ACHN (cell line): Measurements from ENCODE around the gene PTAFR.

ENCODE experiments used
- DNase-seq: peaks from one replicate; pipeline ENCODE4 v3.0.0-alpha.2; 2015
- in situ Hi-C: cut with HindIII; loops from 2 replicates; pipeline ENCODE4 v1.10.0; 2017; ENCODE audit warnings: low sequenced_read_pairs, low pct_ligation_motif_present, low pct_unique_long_range_greater_than_20kb

PTAFR gene

DNA sequence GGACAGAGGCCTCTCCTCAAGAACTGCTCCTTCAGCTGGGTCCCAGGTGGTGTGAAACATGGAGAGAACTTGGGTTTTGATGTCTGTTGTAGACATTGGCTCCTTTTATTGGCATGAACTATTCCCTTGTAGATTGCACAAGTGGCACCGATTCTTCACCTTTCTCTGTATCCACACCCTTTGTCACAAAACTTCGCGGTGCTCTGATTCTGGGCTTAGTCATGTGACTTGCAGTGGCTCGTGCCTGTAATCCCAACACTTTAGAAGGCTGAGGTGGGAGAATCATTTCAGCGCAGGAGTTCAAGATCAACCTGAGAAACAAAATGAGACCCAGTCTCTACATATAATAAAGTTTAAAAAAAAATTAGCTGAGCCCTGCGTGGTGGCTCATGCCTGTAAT, 45.6 kb downstream of the PTAFR start:
- in situ Hi-C loops = no loop called here
- no peak for DNase-seq

DNA sequence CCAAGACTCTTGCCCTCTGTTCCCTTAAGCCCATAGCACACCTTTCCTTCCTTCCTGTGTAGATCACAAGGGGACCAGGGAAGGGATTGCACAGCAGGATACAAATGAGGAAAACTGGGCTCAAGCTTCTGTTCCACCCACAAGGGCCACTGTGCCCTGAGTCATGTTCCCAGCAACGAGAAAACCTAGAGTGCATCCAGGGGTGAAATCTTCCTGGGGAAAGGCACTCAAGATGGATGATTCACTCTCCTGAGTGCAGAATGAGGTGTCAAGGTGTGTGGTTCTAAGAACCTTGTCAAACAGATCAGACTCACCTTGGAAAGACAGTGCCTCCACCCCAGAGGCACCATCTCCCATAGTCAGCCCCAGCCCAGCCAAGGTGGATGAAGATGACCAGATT, 47.3 kb downstream of the PTAFR start:
- peak; percentile 74 for DNase-seq
- in situ Hi-C loops = no loop called here

DNA sequence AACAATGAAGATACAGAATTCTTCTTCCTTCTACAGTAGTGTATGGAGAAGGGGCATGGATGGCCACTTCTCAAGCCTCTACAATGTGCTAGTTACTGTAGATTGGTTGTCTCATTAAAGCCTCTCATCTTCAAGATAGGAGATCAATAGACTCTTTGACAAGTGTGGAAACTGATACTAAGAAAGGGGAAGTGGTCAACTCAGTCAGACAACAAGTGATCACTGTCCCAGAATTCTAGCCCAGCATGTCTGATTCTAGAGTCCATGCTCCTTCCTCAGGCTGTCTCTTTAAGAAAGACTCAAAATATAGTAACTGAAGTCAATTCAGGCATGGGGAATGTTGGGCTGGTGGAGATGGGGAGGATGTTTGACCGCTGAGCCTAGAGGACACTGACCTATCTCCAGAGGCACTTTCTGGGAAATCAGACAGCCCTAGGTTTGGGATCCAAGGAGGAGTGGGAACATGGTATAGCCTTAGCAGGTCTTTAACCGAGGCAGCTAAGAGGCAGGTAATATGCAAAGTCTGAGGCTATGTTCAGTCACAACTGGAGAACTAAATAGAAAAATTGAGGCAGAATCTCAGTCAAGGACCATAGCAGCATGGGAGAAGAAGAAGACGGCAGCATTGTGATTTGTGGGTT, 48.8 kb downstream of the PTAFR start:
- in situ Hi-C loops = no loop called here
- no peak for DNase-seq

DNA sequence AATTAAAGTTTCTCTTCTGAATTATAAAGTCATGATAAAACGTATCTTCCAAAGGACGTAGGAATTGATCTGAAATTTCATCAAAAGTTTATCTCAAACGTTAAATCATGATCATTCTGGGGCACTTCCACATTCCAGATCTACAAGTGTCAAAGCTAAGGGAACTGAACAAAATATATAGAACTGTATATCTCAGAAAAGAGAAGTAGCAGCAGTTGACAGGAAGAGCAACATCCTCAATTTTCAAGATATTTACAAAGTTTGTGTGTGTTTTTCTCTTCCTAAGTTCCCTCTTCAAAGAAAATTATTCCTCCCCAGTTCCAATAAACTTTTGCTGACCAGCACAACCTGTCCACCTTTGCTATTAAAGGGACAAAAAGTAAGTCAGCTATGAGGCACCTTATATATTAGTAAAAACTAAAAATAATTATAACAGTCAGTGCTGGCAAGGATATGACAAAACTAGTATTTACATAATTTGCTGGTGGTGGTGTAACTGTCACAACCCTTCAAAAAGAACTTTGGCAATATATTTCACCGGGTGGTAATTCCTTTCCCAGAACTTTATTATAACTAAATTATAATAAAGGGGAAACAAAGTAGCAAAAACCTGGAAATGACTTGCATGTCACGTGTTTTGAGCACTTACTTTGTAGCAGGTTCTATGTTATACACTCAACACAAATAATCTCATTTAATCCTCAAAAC, 49.6 kb downstream of the PTAFR start:
- DNase-seq = no peak
- in situ Hi-C loops = no loop called here

DNA sequence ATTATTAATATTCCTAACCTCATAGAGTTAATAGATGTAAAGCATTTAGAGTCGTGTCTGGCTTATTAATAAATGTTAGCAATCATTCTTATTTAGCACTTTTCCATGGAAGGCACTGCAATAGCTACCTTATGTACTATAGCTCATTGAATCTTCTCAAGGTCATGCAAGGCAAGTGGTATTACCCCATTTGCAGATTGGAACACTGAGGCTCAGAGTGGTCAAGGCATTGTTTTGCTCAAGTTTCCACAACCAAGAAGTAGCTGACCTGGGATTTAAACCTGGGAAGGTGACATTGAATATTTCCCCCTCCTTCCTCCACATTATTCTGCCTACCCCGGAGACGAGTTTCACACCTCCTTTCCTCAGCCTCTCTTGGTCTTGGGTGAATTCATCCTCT, 50.3 kb downstream of the PTAFR start:
- no peak for DNase-seq
- in situ Hi-C loops = no loop called here

DNA sequence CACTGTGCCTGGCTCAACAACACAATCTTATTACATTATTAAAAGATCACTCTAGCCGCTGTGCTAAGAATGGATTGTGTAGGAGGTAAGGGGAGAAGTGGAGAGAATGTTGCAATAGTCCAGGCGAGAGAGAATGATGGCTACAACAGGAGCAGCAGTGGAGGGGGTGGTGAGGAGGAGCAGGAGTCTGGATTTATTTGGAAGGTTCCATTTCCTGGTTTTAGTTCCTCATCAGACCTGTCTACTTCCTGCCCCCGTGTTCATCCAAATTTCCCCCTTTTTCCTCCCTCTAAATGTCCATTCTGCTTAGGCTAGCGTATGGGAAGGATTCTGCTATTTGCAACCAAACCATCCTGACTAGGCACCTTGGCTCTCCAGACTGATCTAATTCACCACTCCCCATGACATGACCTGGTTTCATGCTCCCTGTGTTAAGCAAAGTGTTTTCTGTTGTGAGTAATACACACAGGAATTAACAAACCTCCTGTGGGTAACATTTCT, 53.0 kb downstream of the PTAFR start:
- no peak for DNase-seq
- in situ Hi-C loops = no loop called here

DNA sequence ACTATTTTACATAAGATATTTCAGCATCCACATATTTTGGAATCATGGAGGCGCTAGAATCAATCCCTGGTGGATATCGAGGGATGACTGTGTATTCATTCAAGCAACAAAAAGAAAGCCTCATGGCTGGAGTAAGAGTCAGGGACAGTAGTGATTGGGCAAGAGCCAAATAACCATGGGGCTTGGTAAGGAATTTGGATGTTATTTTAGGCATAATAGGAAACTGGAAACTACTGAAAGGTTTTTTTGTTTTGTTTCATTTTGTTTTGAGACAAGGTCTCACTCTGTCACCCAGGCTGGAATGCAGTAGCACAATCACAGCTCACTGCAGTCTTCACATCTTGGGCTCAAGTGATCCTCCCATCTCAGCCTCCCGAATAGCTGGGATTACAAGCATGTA, 54.3 kb downstream of the PTAFR start:
- in situ Hi-C loops = no loop called here
- no peak for DNase-seq

DNA sequence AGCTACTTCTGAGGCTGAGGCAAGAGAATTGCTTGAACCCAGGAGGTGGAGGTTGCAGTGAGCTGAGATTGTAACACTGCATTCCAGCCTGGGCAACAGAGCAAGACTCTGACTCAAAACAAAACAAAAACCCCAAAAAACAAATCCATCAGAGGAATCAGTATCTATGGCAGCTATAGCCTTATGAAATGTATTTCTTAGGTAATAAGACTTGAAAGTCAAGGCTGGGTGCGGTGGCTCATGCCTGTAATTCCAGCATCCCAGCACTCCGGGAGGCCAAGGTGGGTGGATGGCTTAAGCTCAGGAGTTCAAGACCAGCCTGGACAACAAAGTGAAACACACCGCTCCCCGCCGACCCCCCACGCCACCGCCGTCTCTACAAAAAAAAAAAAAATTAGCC, 56.9 kb downstream of the PTAFR start:
- in situ Hi-C loops = no loop called here
- DNase-seq = no peak

DNA sequence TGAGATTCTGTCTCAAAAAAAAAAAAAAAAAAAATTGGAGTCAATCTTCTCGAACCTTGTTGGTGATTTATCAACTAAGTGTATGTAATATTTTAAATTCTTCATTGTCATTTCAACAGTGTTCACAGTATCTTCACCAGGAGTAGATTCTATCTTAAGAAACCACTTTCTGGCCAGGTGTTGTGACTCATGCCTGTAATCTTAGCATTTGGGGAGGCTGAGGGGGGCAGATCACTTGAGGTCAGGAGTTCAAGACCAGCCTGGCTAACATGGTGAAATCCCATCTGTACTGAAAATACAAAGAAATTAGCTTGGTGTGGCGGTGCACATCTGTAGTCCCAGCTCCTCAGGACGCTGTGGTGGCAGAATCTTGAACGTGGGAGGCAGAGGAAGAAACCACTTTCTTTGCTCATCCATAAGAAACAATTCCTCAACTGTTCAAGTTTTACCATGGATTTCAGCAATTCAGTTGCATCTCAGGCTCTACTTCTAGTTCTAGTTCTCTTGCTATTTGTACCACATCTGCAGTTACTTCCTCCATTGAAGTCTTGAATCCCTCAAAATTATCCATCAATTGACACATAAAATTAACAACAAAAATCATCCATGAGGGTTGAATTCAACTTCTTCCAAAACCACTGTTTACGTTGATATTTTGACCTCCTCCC, 57.7 kb downstream of the PTAFR start:
- in situ Hi-C loops = no loop called here
- DNase-seq = no peak

DNA sequence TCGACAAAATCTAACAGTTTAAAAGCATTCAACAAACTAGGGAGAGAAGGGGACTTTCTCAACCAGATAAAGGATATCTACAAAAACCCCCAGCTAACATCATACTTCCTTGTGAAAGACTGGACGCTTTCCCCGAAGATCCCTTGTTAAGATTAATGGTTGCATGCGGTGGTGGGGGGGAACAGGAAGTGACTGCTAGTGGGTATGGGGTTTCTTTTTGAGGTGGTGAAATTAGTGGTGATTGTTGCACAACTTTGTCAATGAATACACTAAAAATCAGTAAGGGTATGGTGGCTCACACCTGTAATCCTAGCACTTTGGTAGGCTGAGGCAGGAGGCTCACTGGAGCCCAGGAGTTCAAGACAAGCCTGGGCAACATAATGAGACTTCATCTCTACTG, 61.2 kb downstream of the PTAFR start:
- DNase-seq = no peak
- in situ Hi-C loops = no loop called here

DNA sequence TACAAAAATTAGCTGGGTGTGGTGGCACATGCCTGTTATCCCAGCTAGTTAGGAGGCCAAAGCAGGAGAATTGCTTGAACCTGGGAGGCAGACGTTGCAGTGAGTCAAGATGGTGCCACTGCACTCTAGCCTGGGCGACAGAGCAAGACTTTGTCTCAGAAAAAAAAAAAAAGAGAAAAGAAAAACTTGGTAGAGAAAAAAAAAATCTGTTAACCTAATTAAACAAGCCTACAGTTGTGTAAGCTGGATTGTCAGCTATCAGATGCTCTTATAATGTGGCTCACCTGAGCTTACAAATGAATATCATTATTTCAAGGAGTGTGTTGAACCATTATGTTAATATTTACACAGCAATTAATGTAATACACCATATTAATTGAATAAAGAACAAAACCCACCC, 61.6 kb downstream of the PTAFR start:
- in situ Hi-C loops = no loop called here
- DNase-seq = no peak

DNA sequence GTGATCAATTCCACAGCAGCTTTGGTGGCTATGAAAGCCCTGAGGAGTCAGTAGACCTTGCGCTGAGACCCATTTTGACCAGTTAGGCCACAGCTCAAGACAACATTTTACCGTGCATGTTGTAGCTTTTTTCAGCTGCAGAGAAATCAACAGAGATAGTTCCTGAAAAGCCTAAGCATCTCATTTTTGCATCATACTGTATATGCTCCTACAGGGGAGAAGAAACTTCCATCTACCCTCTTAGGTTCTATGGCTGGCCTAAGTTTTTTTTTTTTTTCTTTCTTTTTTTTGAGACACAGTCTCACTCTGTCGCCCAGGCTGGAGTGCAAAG, 63.3 kb downstream of the PTAFR start:
- DNase-seq = no peak
- in situ Hi-C loops = no loop called here

DNA sequence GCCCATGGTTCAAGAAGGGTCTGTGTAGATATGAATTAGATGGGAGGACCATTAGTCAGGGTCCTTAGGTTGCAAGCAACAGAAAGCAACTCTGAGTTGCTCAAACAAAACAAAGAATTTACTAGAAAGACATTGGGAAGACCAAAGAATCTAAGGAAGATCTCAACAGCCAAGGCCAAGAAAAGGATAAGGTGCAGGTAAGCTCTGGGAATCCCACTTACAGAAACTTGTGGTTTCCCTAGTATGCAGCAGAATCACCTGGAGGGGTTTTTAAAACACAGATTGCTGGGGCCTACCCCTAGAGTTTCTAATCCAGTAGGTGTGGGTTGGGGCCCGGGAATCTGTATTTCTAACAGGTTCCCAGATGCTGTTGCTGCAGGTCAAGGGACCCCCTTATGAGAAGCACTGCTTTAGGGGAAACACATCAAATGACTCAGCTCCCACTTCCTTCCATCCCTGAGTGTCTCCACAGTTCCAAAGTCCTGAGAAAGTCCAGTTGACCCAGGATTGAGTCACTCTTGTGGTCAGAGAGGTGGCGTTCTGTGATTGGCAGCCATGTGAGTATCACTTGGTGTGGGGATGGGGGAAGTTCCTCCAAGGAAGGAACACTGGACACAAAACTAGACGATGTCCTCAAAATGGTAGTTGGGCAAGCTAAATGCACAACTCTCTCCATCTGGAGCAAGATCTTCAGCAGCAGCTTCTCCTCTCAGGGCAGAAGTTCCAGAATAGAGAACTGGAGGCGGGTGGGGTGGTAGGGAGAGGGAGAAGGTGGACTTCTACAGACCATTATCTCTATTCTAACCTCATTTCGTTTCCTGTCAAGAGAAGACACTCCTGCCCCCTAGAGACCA, 63.9 kb downstream of the PTAFR start:
- peak; percentile 71 for DNase-seq
- in situ Hi-C loops = no loop called here

DNA sequence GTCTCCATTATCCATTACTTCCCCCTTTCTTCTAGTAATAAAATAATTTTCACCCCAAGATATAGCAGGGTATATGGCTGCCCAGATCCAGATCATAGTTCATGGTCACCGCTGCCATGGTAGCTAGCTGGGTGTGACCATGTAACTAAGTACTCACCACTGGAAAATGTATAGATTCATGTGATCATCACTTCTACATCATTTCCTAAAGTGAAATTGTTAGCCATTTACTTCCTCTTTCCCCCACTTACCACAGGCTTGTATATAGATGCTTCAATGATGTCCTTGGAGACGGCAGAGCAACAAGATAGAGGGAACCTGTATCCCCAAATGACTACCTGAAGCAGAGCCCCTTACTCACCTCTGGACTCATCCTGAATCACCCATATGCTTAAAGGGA, 65.3 kb downstream of the PTAFR start:
- in situ Hi-C loops = no loop called here
- no peak for DNase-seq

DNA sequence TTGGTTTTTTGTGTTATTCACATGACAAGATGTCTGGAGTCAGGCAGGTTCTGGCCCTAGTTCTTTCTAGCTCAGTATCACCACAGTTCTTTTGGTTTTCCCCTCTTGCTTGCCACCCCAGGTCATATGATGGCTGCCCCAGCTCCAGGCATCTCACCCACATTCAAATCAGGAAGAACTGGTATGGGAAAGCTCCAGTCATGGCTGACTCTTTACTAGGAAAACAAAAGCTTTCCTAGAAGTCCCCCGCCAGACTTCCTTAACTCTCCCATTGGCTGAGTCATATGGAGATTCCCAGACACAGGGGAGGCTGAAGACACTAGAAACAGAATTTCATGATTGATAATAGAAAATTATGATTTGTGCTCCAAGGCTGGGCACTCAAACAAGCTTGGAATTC, 65.9 kb downstream of the PTAFR start:
- no peak for DNase-seq
- in situ Hi-C loops = no loop called here

DNA sequence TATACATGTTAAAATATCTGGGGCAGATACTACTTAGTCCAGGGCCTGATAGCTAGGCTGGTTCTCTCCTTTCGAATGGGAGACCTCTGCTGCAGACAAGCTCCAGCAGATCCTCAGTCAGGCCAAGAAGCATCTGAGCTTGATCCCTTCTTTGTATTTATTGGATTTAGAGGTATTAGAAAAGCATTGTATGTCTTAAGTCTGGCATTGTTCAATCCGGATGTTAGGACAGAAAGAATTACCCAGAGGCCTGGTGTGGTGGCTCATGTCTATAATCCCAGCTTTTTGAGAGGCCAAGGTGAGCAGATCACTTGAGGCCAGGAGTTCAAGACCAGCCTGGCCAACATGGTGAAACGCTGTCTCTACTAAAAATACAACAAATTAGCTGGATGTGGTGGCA, 66.9 kb downstream of the PTAFR start:
- in situ Hi-C loops = no loop called here
- no peak for DNase-seq

DNA sequence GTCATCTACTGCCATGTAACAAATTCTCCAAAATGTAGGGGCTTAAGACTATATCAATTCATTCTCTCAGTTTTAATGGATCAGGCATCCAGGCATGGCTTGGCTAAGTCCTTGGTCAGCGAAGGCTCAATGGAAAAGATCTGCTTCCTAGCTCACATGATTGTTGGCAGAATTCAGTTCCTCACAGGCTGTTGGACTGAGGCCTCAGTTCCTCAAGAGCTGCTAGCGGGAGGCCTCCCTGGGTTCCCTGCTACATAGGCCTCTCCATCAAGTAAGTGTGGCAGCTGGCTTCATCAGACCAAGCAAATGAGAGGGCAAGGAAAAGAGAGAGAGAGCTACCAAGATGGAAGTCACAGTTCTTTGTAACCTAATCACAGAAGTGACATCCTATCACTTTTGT, 68.5 kb downstream of the PTAFR start:
- DNase-seq = no peak
- in situ Hi-C loops = no loop called here

DNA sequence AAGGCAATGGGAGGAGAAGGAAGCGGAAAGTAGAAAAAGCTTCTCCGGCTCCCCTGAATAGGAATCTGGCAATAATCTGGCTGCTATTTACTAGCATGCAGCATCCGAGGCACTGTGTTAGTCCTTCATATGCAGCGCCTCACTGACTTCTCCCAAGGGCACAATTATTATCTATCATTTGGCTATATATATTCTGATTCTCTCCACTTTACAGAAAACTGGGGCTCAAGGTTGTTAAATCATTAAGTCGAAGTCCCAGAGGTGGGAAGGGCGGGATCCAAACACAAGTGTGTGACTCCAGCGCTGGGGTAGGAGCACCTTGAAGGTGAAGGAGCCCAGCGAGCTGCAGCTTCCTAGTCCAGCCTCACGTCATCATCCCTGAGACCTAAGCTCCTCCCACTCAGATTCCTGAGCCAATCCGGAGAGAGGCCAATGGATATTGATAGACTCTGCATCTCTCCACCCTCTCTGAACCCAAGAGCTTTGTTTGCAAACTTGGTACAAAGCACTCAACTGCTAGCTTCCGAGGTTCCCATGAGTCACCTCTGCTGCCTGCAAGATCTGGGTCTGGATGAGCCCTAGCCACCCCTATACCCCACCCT, 71.5 kb downstream of the PTAFR start:
- peak; percentile 67 for DNase-seq
- in situ Hi-C loops = no loop called here

DNA sequence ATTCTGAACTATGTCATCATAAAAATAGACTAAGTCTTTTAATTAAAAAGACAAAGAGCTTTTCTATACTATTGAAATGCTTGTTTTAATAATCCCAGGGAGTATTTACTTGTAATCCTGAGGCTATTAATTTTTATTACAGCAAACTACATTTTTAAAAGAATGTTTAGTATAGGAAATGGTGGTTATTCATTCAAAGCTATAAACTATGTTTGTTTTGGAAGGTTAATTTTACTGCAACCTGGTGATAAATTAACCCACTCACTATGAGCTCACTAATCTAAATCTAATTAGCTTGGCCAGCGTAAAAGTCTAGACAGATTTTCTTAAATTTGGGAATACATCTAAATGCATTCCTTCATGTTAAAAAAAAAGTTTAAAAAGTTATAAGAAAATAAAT, 74.3 kb downstream of the PTAFR start:
- DNase-seq = no peak
- in situ Hi-C loops = no loop called here
